Smooth muscle cell of the brain vasculature (primary cell): ENCODE data around the gene EPX.

Experiments used
- DNase-seq: peaks from one replicate; pipeline ENCODE4 v3.0.0-alpha.2; 2012; ENCODE audit warnings: low read depth, low spot score

EPX gene

GRCh38 chr17:58186591-58186990 is 5.9 kb upstream of the EPX start:
- DNase-seq: no peak

GRCh38 chr17:58187063-58187462 is 5.5 kb upstream of the EPX start:
- DNase-seq: no peak

- no peak for DNase-seq
Observed at GRCh38 chr17:58187675-58188074, 4.9 kb upstream of the EPX start.

- no peak for DNase-seq
Observed at GRCh38 chr17:58189436-58190146, 2.9 kb upstream of the EPX start.

- DNase-seq: no peak
Observed at GRCh38 chr17:58191241-58191896, 1.2 kb upstream of the EPX start.

DNA sequence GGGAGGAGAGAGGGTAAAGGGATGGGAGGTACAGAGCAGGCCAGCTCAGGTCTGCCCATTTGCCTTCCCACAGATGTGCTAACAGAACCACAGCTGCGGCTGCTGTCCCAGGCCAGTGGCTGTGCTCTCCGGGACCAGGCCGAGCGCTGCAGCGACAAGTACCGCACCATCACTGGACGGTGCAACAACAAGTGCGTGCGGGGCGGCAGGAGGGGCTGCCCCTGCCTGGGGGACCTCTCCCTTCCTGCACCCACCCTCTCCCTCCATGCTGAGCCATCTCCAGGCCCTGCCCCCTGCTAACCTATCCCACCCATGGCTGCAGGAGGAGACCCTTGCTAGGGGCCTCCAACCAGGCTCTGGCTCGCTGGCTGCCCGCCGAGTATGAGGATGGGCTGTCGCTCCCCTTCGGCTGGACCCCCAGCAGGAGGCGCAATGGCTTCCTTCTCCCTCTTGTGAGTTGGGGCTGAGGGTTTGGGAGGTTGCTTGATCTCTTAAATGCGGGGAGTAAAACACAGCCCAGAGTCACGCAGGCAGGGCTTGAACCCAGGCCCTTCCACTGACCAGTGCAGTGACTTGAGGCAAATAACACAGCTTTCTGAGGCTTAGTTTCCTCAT is 1.2 kb downstream of the EPX start:
- DNase-seq: no peak

GRCh38 chr17:58195518-58196123 is 3.1 kb downstream of the EPX start:
- no peak for DNase-seq

GRCh38 chr17:58196610-58197009 is 4.1 kb downstream of the EPX start:
- DNase-seq: no peak

DNA sequence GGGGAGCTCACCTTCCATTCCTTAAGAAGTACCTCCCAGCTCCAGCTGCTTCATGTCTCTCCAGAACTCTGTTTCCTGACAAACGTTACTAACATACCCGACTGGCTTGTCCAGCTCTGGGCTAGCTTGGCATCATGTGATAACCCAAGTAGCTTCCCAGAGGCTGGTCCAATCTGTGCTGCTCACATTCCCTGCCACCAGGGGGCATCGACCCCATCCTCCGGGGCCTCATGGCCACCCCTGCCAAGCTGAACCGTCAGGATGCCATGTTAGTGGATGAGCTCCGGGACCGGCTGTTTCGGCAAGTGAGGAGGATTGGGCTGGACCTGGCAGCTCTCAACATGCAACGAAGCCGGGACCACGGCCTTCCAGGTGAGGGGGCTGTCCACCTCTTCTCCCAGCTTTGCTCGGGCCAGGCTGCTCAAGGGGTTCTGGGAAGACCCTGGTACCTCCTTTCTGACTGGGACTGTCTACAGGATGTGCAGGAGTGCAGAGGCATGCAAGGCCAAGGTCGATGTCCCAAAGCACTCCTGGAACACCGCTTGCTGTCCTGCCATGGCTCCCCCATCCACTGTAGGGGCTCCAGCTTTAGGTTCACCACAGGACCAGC is 7.6 kb downstream of the EPX start:
- no peak for DNase-seq

GRCh38 chr17:58202859-58203258 is 10.3 kb downstream of the EPX start:
- no peak for DNase-seq

- no peak for DNase-seq
Observed at GRCh38 chr17:58204796-58205195, 12.3 kb downstream of the EPX start.

GRCh38 chr17:58205936-58206335 is 13.4 kb downstream of the EPX start:
- DNase-seq: no peak

GRCh38 chr17:58207451-58207850 is 14.9 kb downstream of the EPX start:
- DNase-seq: no peak

- no peak for DNase-seq
Observed at GRCh38 chr17:58208344-58208743, 15.8 kb downstream of the EPX start.

DNA sequence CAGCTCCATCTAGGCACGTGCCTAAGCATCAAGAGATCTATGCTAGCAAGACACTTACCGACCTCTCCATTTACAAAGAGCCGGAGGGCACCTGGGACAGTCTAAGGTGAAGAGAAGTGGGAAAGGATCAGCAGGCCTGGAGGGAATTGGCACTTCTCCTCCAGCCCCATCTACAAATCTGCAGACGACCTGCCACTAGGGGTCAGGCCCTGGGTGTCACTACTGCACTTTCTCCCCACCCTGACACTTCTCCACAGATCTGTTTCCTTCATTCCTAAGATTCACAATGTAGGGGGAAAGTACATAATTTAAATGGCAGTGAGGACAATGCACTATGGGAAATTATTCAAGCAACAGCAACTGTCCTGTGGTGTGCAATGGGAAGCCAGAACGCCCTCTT is 18.4 kb downstream of the EPX start:
- no peak for DNase-seq

GRCh38 chr17:58215685-58216084 is 23.2 kb downstream of the EPX start:
- DNase-seq: no peak

GRCh38 chr17:58217766-58218165 is 25.2 kb downstream of the EPX start:
- no peak for DNase-seq

DNA sequence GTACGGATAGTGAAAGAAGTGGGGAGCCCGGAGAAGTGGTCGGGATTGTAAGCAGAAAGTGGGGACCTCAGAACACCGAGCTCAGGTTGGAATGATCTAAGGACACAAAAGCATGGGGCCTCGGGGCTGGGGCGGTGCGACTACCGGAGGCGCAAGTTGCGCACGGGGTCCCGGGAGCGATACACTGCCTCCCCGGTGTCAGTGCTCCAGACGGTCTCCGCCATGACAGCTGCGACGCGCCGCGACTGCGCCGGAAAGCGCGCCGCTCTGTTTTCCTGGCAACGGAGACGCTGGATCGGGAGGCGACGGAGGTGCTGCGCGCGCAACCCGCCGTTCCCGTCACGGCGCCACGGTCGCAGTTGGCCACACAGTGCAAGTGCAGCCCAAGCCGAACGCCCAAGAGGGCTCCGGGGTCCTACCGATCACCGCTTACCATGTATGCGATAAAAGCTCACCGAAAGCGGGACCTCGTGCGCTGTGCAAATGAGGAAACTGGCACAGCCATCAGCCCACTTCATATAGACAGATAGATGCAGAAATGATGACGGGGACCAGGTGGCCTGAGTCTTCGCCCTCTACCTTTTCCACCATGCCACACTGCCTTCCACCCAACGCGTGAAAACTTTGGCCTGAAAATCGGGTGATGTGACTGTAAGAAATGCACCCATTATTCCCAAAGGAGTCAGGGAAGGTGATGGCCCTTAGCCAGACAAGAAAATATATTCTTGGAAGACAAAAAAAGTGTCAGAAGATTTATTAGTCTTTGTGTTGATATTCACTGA is 26.7 kb downstream of the EPX start, which contains the start of gene MKS1:
Gene MKS1, minus strand, starts transcription at position 249 of the 782 bp plus-strand sequence. Its CDS starts 25 bp downstream, at position 224.
- DNase-seq: peak; percentile 69

DNA sequence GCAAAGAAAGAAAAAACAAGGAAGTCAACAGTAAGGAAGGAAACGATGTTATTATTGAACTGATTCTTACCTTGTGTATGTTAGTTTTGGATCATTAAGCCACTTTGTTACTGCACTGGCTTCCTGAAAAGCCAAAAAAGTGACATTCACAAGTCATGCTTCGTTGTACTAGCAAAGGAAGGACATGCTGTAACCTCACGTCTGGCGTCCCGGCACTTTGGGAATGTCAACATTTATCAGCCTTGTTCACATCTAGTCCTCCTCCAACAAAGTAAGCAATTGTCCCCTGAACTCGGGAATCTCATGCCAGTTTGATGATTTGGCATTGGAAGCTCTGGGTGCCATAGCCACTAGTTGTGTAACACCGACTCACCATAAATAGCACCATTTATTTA is 27.3 kb downstream of the EPX start:
- DNase-seq: no peak

DNA sequence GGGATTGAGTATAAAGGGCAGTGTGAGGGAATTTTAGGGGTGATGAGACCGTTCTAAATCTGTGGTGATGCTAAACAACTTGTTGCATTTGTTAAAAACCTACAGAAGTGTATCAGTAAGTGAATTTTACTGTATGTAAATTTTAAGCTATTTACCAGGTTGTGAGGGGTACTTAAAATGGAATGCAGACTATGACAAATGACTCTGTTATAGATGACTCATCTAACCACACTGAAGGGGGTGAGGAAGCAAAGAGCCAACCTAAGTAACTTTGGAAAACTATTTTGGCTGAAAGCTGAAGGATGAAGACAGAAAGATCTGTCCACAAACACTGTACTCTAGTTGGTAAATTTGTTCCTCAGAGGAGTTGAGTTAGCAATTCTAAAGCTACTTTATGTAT is 31.8 kb downstream of the EPX start:
- no peak for DNase-seq

DNA sequence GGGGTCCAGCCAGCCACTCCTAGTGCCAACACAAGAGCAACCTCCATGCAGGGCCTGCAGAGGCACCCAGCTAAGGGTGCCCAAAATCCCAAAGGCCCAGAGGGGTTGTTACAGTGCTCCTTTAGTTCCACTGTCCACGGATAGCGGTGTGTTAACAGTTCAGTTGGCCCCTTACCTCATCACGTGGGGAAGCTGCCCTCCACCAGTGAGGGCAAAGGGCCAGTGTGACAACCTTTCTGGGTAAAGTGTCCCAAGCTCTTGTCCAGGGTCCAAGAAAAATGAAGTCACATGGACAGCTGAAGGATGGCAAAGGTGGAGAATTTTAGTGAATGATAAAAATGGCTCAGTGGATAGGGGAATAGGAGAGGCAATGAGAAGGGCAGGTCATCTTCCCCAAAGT is 35.2 kb downstream of the EPX start:
- DNase-seq: no peak
